ENCODE results near the gene GDPD3.
"Not testable (repeated sequence)": the region's sequence is repeated elsewhere in the genome, so short reads cannot be mapped to it uniquely, and the experiment has no call there.

The GDPD3 gene

DNA sequence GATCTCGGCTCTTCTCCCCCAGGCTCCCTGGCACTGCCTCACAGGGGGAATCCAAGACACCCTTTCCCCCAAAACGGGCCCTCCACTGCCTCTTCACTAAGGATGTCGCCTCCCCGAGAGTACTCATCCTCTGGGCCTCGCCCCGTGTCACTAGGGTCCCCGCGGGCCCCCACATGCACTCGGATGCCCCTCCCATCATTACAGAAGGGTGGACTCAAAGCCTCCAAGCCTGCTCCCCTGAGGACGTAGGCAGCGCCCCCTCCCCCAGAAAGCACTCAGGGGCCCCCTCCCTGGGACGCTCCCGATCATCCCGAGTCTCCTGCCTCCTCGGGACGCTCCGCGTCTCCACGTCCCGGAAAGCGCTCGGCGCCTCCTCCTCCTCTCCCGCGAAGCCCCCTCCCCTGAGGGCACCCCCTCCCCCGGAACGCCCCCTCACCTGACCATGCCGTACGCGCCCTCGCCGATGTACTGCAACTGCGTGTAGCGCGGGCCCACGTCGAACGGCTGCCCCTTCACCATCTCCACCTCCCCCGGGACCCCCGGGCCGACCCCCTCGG is 9.3 kb upstream of the GDPD3 start:
- DNase-seq (ENCODE audit: low spot score), result no peak

DNA sequence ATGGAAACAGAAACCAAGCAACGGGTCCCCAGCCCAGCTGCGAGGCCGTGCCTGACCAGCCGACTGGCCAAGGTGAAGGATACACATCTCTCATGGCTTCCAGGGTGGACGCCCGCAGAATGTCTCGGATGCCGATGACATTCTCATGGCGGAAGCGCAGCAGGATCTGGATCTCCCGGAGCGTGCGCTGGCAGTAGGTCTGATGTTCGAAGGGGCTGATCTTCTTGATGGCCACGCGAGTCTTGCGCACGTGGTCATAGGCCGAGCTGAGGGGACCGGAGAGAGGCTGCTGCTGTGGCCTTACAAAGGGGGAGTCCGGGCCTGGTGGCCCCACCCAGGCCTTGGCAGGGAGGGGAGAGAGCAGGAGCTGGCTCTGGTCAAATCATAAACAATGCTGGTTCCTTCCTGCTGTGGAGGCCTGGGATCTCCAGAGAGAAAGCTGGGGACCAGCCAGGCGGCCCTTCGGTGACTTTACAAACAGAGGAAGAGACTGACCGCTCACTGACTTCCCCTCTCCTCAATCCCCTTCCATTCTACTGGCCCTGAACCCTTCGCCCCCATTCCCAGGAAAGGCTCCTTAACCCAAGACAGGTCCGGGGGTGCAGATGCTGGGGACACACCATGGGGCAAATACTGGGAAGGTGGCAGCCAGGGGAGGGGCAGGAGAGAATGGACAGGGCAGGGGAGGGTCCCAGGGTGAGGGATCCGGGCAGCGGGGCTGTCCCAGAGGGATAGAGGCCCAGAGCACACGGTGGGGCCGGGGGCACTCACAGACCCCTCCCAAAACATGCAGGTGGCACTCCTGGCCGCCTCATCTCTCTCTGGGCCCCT is 8.6 kb upstream of the GDPD3 start:
- DNase-seq (ENCODE audit: low spot score), result no peak

DNA sequence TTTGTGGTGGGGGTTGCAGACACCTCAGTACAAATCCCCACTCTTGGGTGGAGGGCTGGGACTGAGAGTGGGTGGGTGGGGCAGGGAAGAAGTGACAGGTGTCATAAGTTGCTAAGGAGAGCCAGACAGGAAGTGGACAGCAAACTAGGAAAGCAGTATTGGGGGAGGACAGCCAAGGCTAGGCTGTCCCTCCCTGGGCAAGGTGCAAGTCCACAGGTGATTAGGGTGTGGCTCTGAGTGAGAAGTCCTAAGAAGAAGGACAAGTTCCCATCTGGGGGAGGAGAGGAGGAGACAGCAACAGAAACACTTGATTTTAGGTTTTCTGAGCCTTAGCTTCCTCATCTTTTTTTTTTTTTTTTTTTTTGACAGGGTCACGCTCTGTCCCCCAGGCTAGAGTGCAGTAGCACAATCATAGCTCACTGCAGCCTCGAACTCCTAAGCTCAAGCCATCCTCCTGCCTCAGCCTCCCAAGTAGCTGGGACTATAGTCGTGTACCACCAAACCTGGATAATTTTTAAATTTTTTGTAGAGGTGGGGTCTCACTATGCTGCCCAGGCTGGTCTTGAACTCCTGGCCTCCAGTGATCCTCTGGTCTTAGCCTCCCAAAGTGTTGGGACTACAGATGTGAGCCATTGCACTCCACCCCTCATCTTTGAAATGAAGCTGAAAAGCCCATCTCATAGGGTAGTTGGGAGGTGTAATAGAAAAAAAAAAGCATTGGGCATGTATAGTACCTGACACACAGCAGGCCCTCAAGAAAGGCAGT is 7.2 kb upstream of the GDPD3 start:
- DNase-seq (ENCODE audit: low spot score), result no peak

DNA sequence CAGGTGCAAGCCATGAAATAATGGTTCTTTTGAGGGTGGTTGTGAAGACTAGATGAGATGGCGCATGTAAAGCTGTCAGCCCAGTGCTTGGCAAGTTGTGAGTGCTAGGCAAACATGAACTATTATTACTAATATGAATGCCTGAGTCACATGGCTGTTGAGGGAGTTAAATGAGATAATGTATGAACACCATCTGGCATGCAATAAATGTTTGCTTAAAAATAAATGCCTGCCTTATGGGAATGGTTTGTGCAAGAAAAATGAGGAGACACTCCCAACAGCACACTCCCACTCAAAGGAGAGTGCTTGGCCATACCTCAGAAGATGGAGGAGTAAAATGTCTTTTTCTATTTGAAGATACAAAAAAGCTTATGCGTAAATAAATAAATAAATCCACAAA is 6.1 kb upstream of the GDPD3 start:
- no peak for DNase-seq (ENCODE audit: low spot score)

DNA sequence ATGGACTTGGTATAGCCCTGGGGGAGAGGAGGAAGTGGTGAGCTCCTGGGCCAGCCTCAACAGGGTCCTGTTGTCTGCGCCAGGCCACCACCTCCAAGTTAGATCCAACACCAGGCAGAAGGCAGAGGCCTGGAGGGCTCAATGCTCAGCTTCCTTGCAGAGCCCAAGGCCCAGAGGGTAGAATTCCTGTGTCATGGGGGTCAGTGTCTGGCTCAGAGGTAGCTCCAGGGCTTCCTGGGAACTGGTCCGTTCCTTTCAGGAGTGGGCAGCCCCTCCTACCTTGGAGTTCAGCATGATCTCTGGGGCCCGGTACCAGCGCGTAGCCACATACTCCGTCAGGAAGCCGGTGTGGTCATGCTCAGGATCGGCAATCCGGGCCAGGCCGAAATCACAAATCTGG is 4.4 kb upstream of the GDPD3 start:
- no peak for DNase-seq (ENCODE audit: low spot score)

DNA sequence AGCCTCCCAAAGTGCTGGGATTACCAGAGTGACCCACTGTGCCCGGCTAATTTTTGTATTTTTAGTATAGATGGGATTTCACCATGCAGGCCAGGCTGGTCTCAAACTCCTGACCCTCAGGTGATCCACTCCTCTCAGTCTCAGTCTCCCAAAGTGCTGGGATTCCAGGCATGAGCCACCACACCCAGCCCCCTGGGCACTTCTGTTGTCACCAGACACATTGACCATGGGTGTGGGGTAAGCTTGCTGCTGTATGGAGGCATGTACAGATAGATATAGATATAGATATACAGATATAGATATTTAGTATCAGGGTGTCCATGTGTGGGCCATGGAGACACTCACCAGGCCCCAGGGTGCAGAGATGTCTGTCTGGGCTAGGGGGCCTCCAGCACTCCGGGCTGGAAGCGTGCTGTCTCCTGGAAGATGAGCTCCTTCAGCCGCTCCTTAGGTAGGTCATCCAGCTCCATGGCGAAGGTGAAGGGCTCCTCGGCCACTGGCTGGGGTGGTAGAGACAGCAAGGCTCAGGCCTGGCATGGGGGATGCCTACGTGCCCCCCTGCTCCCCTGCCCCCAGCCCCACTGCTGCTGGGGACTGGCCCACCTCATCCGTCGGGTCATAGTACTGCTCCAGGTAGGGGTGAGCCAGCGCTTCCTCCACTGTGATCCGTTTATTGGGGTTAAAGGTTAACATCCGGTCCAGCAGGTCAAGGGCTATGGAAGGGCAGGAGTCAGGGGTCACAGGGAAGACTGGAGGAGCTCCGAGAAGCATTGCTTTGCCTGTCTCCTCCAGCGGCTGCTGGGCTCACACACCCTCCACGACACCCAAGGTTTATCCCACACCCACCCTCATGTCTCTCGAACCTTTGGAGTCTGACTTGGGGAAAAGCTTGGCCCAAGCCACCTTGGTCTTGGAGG is 3.2 kb upstream of the GDPD3 start:
- no peak for DNase-seq (ENCODE audit: low spot score)

DNA sequence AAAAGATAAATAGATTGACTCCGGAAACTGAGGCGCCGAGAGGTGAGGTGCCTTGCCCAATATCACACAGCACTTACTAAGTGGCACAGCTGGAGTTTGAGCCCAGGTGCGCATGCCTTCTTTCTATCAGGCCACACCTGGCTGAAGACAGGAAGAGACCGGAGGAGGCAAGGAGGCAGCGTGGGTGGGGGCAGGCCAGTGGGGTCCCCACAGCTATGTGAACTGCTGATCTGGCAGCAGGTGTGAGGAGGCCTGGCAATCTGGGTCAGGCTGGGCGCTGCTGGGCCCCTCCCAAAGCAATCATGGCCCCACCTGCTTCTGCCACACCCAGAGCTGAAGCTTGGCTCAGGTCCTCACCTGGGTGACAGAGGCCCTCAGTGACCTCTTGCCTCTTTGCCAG is 1.9 kb upstream of the GDPD3 start:
- DNase-seq (ENCODE audit: low spot score), result peak; percentile 45

DNA sequence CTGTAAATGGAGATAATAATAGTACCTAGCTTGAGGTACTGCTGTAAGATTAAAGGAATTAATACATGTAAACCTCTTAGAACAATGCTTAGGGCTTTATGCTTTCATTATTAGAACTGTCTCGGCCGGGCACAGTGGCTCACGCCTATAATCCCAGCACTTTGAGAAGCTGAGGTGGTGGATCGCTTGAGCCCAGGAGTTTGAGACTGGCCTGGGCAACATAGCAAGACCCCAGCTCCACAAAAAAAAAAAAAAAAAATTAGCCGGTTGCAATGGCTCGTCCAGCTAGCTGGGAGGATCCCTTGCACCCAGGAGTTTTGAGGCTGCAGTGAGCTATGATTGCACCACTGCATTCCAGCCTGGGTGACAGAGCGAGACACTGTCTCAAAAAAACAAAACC is 1.5 kb upstream of the GDPD3 start:
- DNase-seq (ENCODE audit: low spot score), result not testable (repeated sequence)

DNA sequence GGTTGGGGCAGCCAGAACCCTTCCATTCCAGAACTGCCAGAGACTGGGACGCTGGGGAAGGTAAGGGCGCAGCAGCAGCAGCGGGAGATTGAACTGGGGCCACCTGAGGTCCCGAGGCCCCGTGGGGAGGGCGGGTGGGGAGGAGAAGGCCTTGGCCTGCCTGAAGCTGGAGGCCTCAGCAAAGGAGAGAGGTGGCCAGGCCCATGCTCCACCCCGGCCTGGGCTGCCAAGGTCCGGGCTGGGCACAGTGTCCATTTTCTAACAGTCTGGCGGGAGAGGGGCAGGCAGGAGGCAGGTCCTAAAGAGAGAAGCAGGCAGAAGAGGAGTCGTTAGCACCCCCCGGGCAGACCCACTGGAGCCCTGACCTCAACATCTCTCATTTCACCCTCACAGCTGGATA is 1.1 kb upstream of the GDPD3 start:
- DNase-seq (ENCODE audit: low spot score), result no peak

DNA sequence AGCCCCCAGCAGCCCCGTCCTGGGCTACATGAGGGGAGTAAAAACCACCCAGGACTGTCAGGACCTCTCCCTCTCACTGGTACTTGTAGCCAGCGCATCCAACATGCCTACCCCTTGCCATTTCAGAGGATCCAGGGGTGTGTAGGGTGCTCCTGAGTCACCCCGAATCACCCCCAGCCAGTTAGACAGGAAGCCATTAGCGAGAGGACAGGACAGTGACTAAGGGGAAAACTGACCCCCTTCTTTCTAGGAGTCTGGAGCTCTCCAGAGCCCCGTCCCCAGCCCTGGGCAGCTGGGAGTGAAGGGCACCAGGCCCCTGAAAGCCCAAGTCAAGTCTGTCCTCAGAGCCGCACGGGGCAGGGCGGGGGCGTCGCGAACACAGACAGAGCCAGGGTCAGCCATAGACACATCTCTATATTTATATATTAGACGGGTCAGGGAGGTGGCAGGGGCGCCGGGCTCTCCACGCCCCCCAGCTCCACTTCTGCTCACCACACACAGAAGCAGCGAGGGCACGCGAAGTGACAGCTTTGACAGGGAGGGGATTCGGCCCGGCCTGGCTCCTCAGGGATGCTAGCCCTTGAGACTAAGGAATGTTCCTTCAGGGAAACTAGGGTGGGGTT is 485 bp upstream of the GDPD3 start:
- no peak for DNase-seq (ENCODE audit: low spot score)

DNA sequence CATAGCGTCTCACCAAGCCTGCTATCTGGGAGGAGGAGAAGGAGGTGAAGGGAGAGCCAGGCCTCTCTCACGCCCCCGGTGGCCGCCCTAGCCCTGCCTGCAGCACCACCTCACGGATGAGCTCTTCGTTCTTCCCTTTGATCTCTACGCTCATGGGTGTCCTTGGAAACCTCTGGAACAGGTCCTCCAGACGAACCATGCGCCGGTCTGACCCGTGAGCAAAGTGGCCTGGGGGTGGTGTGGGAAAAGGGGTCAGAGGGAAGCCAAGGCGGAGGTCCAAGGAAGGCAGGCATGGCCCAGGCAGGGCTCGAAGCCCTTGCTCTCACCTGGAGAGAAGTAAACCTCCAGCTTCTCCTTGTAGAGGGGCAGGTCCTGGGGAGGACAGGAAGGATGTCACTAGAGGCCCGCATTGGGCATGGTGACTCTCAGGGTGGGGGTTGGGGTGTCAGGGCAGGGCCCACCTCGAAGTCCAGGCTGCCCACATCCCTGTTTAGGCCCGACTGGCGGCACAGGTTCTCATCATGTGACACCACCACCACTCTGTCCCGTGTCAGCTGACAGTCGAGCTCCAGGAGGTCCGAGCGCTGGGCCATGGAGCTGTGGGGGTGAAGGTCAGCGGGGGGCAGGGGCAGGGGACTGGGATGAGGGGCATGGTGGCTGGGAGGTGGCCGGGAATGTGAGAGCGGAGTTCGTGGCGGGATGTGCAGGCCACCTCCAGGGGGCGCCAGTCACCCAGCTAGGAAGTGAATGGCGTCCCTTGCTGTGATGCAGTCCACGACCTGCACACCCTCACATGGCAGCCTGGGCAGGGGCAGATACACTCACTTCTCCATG is 923 bp downstream of the GDPD3 start:
- peak; percentile 49 for DNase-seq (ENCODE audit: low spot score)

DNA sequence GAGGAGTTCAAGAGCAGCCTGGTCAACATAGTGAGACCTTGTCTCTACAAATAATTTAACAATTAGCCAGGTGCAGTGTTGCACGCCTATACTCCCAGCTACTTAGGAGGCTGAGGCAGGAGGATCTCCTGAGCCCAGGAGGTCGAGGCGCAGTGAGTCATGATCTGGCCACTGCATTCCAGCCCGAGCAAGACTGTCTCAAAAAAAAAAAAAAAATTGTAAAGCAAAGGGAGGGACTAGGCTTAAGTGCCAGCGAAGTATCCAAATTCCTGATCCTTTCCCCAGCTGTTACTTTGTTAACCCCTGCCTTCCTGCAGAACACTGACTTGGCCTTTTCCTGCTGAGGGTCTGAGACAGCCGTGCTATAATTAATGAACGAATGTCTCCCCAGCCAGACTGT is 2.7 kb downstream of the GDPD3 start:
- DNase-seq (ENCODE audit: low spot score), result no peak

DNA sequence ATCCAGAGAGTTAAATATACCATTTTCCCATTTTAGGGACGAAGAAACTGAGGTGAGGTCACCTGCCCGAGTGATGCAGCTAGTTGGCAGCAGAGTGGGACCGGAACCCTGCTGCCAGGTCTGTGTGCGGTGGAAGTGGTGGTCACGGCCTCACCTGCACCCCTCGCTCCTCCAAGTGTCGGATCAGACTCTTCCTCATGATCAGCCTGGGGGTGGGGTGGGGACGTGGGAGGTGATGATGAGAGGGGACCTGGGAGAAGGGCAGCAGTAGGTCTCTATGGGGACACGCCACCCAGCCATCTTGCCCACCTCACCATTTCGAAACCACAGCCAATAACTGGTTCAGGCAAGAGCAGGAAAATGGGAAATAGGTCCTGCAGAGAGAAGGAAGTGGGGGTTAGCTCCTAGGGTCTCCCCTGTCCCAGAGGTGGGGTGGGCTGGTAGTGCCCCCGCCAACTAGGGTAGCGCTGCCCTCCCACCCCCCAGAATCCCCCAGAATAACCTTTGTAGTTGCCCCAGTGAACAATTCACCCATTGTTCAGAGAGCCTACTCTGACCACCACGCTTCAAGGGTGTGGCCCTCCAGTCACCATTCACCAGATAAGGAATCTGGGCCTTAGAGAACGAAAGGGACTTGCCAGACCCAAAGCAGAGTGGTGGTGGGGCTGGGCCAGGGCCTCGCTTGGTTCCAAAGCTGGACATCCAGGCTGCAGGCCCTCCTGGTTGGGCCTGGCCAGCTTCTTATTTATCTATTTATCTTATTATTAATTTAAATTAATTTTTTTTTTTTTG is 5.1 kb downstream of the GDPD3 start:
- DNase-seq (ENCODE audit: low spot score), result no peak

DNA sequence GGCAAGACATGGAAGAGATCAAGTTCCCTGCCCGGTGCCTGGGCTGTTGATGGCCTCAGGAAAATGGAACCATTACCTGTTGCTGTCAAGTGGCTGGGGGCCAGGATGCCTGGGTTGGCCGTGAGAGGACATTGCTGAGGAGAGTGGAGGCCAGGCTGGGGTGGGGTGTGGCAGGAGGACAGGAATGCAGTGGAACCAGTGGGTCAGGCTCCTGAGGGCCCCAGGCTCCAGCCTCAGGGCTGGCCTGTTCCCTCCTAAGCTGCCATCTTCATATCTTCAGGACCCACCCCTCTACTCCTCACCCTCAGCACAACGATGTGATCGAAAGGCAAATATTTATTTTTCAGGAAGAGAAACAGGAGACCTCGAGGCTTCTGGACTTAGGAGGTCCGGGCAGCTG is 8.8 kb downstream of the GDPD3 start:
- DNase-seq (ENCODE audit: low spot score), result no peak

DNA sequence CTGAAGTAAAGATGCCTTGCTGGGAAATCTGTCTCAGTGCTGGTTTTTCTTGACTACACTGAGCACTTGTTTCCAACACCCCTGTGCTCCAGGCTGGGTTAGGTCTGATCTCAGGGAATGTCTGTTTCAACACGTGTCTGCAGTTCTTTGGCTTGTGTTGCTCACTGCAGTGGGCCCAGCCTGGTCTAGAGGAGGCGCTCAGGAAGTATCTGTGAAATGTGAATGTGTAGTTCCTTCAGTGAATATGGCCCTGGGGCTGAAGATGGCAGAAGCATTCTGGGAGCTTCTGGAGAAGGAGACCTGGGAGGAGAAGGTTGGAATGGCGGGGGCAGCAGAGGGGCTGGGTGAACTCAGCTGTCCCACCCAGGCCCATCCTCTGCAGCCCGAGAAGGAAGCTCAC is 9.2 kb downstream of the GDPD3 start:
- no peak for DNase-seq (ENCODE audit: low spot score)

DNA sequence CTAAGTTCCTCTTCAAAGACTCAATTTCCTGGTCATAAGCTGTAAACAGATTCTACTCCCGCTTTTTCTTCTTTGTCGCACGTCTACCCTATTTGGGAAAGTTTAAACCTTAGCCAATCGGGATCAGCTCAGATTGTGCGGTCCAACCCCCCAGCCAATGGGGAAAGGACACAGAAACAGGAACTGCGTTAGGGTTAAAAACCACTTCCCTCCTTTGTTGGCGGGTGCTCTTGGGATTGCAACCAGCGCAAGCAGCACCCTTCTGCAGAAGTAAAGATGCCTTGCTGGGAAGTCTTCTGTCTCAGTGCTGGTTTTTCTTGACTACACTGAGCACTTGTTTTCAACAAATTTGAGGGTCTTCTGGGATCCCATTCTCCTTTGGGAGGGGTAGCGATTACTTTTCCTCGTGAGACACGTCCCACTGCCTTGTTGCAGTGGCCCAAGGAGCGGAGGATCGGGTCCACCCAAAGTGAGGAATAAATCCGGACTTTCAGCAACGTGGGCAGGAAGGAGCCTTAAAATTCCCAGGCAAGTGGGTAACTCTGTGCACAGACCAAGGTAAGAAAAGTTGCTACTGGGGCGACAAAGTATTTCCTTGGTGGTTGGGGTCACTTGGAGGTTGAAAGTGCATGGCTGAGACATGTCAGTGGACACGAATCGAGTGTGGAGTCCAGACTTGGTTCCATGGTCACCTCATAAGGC is 16.3 kb downstream of the GDPD3 start:
- no peak for DNase-seq (ENCODE audit: low spot score)

DNA sequence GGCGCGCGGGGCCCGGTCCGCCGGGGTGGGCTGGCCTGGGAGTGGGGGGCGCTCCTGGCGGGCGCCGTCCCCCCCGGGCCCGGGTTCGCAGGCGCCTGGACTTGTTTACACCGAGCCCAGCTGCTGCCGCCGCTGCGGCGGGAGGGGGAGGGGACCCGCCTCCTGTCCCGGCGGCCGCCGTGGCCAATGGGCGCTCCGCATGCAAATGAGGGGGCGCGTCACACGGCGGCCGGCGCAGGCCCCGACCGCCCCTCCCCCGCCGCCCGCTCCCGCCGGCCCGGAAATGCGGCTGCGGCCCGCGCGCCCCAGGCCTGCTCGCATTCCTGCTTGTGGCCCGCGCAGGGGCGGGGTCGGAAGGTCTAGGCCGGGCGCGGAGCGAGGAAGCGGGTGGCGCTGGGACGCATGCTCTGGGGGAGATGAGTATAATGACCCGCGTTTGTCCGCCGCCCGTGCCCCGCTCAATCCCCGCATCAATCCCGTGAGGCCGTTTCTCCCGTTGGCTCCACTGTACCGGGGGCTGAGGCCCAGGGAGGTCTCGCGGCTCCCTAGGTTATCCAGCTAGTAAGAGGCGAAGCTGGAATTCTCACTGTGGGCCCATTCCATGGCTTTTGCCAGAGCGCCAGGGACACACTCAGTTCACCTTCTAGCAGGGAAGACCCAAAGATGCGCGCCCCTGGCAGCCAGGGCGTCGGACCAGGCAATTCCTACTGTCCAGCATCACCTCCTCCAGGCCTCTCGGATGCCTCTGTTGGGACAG is 17.1 kb downstream of the GDPD3 start, which contains the start of gene YPEL3:
Gene YPEL3 (minus strand): TSS at position 109 of the 757 bp plus-strand sequence. CDS start 731 bp downstream, outside the sequence.
- peak; percentile 88 for DNase-seq (ENCODE audit: low spot score)
